H1 (cell line): Measurements from ENCODE around the gene SKAP1. TPM values are rescaled to one million over a fixed set of nuclear protein-coding genes. Genes with fewer than 3 reads are reported as not detected.

Experiments used
- KDM5A ChIP-seq: fragments of 200-600 bp; IDR thresholded peaks from 2 replicates; pipeline ENCODE4 v1.7.1; 2012; ENCODE audit warnings: mild to moderate bottlenecking, low read length, inconsistent platforms, mixed read lengths
- SIRT6 ChIP-seq: IDR thresholded peaks from one replicate; pipeline ENCODE4 v1.7.1; 2012; ENCODE audit warnings: low read length, inconsistent platforms
- SP4 ChIP-seq: IDR thresholded peaks from 2 replicates; pipeline ENCODE4 v1.6.1; 2012; ENCODE audit warnings: low read length, inconsistent platforms
- TBP ChIP-seq: IDR thresholded peaks from 2 replicates; pipeline ENCODE4 v1.6.1; 2011; ENCODE audit warnings: low read depth, low read length, improper control_type of control experiment
- polyA plus RNA-seq, 7 experiments: library from polyadenylated mRNA; depleted of rRNA in 3 of 7; stranded (reverse) in 5 of 7; unstranded in 2 of 7; fragments of >200 nt in 5 of 7; fragments of 200-250 nt in 2 of 7; gene quantifications; 1 replicate in 5 of 7; 2 replicates in 1 of 7; 4 replicates in 1 of 7; pipeline versions ENCODE4 v1.2.1 to v1.2.3, GENCODE V29; 2011 to 2013; ENCODE audit warnings: missing spikeins in 2 of 7, mixed read lengths in 2 of 7
- total RNA-seq: library from RNA; stranded (reverse); fragmentation: NEBNext Ultra II Directional; extraction: Animal tissue kit (Norgen Biotek cat#: 25700); gene quantifications from 2 replicates; pipeline ENCODE4 v1.2.1, GENCODE V29; 2021
- TF ChIP-seq, protein P1 (sequence below): fragments of 300-600 bp; sonication (generic); IDR thresholded peaks from 2 replicates; pipeline ENCODE4 v1.7.1; 2012; ENCODE audit warnings: low read length, moderate library complexity, mild to moderate bottlenecking, inconsistent platforms; ENCODE audit not compliant: insufficient replicate concordance
- TF ChIP-seq, protein P2 (sequence below): IDR thresholded peaks from 2 replicates; pipeline ENCODE4 v1.6.1; 2012; ENCODE audit warnings: inconsistent platforms

The SKAP1 gene
- total and polyA plus RNA-seq, 2 of the 8 experiments (the other 6 are each of a cell fraction or from before 2014, with no cell fraction given): not detected

DNA sequence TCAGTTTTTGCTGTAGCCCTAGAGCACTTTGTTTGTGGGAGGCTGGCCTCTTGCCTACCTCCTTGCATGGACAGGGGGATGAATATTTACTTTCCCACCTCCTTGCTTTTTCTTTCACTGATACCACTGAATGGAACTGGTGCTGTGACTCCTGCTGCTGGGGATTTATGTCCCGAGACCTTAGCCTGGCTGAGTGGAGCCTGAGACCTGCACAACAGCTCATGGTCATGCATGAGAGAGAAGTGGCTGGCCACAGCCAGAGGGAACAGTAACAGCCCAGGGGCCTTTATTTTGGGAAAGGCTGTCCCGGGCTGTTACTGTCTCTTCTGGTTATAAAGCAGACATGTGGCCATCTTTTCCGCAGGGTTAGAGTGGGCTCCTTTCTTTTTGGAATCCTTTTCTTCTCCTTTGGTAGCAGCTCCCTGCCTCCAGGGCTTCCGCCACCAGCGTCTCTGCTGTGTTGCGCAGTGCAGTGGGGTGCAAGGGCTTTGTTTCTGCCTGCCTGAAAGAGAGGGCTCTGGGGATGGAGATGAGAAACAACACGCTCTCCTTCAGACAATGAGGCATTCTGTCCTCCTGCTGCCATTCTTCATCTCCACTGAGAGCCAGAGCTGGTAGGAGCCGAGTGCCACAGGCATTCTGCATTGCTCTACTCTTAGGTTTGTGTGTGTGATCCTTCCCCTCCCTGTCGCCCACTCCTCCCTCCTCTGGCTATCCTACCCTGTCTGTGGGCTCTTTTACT is 307.9 kb downstream of the SKAP1 start (continued):
- TF ChIP-seq, protein P1, sequence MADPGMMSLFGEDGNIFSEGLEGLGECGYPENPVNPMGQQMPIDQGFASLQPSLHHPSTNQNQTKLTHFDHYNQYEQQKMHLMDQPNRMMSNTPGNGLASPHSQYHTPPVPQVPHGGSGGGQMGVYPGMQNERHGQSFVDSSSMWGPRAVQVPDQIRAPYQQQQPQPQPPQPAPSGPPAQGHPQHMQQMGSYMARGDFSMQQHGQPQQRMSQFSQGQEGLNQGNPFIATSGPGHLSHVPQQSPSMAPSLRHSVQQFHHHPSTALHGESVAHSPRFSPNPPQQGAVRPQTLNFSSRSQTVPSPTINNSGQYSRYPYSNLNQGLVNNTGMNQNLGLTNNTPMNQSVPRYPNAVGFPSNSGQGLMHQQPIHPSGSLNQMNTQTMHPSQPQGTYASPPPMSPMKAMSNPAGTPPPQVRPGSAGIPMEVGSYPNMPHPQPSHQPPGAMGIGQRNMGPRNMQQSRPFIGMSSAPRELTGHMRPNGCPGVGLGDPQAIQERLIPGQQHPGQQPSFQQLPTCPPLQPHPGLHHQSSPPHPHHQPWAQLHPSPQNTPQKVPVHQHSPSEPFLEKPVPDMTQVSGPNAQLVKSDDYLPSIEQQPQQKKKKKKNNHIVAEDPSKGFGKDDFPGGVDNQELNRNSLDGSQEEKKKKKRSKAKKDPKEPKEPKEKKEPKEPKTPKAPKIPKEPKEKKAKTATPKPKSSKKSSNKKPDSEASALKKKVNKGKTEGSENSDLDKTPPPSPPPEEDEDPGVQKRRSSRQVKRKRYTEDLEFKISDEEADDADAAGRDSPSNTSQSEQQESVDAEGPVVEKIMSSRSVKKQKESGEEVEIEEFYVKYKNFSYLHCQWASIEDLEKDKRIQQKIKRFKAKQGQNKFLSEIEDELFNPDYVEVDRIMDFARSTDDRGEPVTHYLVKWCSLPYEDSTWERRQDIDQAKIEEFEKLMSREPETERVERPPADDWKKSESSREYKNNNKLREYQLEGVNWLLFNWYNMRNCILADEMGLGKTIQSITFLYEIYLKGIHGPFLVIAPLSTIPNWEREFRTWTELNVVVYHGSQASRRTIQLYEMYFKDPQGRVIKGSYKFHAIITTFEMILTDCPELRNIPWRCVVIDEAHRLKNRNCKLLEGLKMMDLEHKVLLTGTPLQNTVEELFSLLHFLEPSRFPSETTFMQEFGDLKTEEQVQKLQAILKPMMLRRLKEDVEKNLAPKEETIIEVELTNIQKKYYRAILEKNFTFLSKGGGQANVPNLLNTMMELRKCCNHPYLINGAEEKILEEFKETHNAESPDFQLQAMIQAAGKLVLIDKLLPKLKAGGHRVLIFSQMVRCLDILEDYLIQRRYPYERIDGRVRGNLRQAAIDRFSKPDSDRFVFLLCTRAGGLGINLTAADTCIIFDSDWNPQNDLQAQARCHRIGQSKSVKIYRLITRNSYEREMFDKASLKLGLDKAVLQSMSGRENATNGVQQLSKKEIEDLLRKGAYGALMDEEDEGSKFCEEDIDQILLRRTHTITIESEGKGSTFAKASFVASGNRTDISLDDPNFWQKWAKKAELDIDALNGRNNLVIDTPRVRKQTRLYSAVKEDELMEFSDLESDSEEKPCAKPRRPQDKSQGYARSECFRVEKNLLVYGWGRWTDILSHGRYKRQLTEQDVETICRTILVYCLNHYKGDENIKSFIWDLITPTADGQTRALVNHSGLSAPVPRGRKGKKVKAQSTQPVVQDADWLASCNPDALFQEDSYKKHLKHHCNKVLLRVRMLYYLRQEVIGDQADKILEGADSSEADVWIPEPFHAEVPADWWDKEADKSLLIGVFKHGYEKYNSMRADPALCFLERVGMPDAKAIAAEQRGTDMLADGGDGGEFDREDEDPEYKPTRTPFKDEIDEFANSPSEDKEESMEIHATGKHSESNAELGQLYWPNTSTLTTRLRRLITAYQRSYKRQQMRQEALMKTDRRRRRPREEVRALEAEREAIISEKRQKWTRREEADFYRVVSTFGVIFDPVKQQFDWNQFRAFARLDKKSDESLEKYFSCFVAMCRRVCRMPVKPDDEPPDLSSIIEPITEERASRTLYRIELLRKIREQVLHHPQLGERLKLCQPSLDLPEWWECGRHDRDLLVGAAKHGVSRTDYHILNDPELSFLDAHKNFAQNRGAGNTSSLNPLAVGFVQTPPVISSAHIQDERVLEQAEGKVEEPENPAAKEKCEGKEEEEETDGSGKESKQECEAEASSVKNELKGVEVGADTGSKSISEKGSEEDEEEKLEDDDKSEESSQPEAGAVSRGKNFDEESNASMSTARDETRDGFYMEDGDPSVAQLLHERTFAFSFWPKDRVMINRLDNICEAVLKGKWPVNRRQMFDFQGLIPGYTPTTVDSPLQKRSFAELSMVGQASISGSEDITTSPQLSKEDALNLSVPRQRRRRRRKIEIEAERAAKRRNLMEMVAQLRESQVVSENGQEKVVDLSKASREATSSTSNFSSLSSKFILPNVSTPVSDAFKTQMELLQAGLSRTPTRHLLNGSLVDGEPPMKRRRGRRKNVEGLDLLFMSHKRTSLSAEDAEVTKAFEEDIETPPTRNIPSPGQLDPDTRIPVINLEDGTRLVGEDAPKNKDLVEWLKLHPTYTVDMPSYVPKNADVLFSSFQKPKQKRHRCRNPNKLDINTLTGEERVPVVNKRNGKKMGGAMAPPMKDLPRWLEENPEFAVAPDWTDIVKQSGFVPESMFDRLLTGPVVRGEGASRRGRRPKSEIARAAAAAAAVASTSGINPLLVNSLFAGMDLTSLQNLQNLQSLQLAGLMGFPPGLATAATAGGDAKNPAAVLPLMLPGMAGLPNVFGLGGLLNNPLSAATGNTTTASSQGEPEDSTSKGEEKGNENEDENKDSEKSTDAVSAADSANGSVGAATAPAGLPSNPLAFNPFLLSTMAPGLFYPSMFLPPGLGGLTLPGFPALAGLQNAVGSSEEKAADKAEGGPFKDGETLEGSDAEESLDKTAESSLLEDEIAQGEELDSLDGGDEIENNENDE: no peak
- TF ChIP-seq SP4: no peak
- no peak for TF ChIP-seq SIRT6
- TF ChIP-seq TBP: no peak
- TF ChIP-seq, protein P2, sequence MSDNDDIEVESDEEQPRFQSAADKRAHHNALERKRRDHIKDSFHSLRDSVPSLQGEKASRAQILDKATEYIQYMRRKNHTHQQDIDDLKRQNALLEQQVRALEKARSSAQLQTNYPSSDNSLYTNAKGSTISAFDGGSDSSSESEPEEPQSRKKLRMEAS: no peak
- TF ChIP-seq KDM5A: no peak
